ENCODE data around the gene VSTM2B.

GRCh38 chr19:29487432-29487831, 38.4 kb upstream of the VSTM2B start:
- TF ChIP-seq CTCF (IDR thresholded peaks at IDR 0.05; ENCODE audit: low read depth, low read length): no peak
- no peak for TF ChIP-seq EZH2phosphoT487 (IDR thresholded peaks at IDR 0.05; ENCODE audit: low read depth)
